Cardiac muscle cell (in vitro differentiated cells and primary cell): ENCODE data around the gene MLN. TPM values are rescaled to one million over a fixed set of nuclear protein-coding genes. Genes with fewer than 3 reads are reported as not detected.
A peak's percentile ranks its signal among the peaks of the same experiment; 100 is the strongest.

Source experiments
- DNase-seq, 2 donors: peaks; one replicate each; pipeline versions ENCODE4 v3.0.0 to v3.0.0-alpha.2; 2010 to 2017; ENCODE audit warnings: low read depth in 1 of 2, low spot score in 1 of 2
- H3K27ac ChIP-seq: fragments of 200-600 bp; sonication (generic); 2 replicates; pipeline ENCODE4 v1.5.1; 2016
- H3K27me3 ChIP-seq: fragments of 200-600 bp; sonication (generic); 2 replicates; pipeline ENCODE4 v1.6.0; 2016; ENCODE audit warnings: control low read depth
- H3K36me3 ChIP-seq: fragments of 200-600 bp; sonication (generic); 2 replicates; pipeline ENCODE4 v1.5.1; 2016; ENCODE audit warnings: control low read depth
- H3K4me1 ChIP-seq: fragments of 200-600 bp; sonication (generic); 2 replicates; pipeline ENCODE4 v1.8.1; 2017; ENCODE audit warnings: low read depth, mild to moderate bottlenecking, mixed run types
- H3K4me3 ChIP-seq: fragments of 200-600 bp; sonication (generic); 2 replicates; pipeline ENCODE4 v1.5.1; 2016; ENCODE audit warnings: mild to moderate bottlenecking
- H3K9me3 ChIP-seq: fragments of 200-600 bp; sonication (generic); 2 replicates; pipeline ENCODE4 v1.5.1; 2017; ENCODE audit warnings: low read depth, mild to moderate bottlenecking, control low read depth
- polyA plus RNA-seq: library from polyadenylated mRNA; unstranded; fragments of >200 nt; fragmentation: Nextera tagmentation; extraction: Ambion mirVana; gene quantifications from 2 replicates; pipeline ENCODE4 v1.2.1, GENCODE V29; 2016
- total RNA-seq: library from RNA; depleted of rRNA; stranded (reverse); fragments of >200 nt; gene quantifications from 2 replicates; pipeline ENCODE4 v1.2.3, GENCODE V29; 2016
- TF ChIP-seq, protein P1 (sequence below): IDR thresholded peaks from 2 replicates; pipeline ENCODE4 v1.5.1; 2012; ENCODE audit warnings: low read depth, mild to moderate bottlenecking, low read length

MLN gene, protein sequence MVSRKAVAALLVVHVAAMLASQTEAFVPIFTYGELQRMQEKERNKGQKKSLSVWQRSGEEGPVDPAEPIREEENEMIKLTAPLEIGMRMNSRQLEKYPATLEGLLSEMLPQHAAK
- total RNA-seq, result not detected in 2 replicates
- polyA plus RNA-seq, result 0.55 TPM in 1 of 2 replicates, not detected in the other

DNA sequence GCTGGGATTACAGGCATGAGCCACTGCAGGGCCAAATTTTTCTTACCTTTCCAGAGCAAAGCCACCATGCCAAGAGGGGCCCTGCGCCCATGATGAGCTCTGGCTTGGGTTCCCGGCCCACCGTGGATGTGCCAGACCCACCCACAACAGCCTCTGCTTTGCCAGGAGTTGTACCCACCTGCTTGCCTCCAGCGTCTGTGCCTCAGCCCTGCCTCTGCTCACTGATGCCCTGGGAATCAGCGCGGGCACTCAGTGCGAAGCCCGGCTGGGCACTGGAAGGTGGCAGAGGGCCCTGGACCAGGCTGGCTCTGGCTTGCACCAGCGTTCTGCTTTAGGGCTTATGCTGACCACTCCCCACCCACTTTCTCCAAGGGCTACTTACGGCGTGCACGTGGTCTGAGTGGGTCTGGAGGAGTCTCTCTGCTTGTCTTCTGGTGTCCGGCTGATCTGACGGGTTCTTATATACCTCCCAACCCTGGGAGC lies at the start of gene MLN:
Gene MLN, minus strand, starts transcription at position 433 of the 483 bp plus-strand sequence. CDS start 2,840 bp downstream, outside the sequence.
- H3K4me1 ChIP-seq, result no peaks in the 10 kb centered on the region
- no peaks in the 10 kb centered on the region for H3K36me3 ChIP-seq
- H3K27ac ChIP-seq, result no peak within 1 kb of the TSS
- no peak within 1 kb of the TSS for H3K4me3 ChIP-seq
- H3K9me3 ChIP-seq, result no peaks in the 10 kb centered on the region
- TF ChIP-seq, protein P1, sequence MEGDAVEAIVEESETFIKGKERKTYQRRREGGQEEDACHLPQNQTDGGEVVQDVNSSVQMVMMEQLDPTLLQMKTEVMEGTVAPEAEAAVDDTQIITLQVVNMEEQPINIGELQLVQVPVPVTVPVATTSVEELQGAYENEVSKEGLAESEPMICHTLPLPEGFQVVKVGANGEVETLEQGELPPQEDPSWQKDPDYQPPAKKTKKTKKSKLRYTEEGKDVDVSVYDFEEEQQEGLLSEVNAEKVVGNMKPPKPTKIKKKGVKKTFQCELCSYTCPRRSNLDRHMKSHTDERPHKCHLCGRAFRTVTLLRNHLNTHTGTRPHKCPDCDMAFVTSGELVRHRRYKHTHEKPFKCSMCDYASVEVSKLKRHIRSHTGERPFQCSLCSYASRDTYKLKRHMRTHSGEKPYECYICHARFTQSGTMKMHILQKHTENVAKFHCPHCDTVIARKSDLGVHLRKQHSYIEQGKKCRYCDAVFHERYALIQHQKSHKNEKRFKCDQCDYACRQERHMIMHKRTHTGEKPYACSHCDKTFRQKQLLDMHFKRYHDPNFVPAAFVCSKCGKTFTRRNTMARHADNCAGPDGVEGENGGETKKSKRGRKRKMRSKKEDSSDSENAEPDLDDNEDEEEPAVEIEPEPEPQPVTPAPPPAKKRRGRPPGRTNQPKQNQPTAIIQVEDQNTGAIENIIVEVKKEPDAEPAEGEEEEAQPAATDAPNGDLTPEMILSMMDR, result no peak
- DNase-seq, result no peak
- H3K27me3 ChIP-seq, result no peaks in the 10 kb centered on the region

DNA sequence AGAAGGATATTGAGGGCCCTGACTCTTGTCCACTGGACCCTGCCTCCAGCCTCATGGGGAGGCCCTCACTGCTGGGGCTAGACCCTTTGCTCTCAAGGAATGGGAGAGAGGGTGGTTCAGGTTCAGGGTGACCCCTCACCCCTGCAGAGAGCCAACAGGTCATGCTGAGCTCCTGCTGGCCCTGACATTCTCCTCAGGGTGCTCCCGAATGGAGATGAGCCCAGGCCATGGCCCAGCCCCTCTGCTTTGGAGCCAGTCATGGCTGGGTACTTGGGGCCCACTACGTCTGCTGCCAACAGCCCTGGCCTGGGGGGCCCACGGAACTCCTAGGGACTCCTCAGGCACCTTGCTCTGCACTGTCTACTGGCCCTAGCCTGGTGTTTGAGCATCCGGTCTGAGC lies 49.2 kb upstream of the MLN start:
- Histone ChIP-seq H3K4me3 (no peak overlapping the region), H3K27ac (no peak overlapping the region), H3K27me3 (no peaks in the 10 kb centered on the region), H3K4me1 (no peaks in the 10 kb centered on the region), H3K36me3 (no peaks in the 10 kb centered on the region), H3K9me3 (no peaks in the 10 kb centered on the region)
- TF ChIP-seq, protein P1, result no peak
- no peak for DNase-seq

DNA sequence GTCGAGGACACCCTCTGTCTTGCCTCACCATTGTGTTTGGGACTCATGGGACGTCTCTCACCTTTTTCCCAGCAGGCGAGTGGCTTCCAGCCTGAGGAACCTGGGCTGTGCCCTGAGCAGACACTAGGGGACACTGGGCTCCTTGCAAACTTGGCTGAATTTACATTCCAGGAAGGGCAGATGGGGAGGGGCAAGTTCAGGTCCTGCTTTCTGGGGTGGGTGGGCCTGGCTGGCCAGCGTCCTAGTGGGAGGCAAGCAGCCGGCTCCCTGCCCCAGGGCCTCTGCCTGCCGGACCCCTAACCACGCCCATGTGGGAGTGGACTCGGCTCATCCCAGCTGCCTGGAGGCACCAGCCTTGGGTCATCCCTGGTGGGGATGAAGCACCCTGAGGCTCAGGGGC lies 48.2 kb upstream of the MLN start:
- Histone ChIP-seq H3K9me3 (no peaks in the 10 kb centered on the region), H3K27ac (no peak overlapping the region), H3K27me3 (no peaks in the 10 kb centered on the region), H3K4me1 (no peaks in the 10 kb centered on the region), H3K4me3 (no peak overlapping the region), H3K36me3 (no peaks in the 10 kb centered on the region)
- peak; percentile 34 to 58 for DNase-seq
- TF ChIP-seq, protein P1, result peak; percentile 46

DNA sequence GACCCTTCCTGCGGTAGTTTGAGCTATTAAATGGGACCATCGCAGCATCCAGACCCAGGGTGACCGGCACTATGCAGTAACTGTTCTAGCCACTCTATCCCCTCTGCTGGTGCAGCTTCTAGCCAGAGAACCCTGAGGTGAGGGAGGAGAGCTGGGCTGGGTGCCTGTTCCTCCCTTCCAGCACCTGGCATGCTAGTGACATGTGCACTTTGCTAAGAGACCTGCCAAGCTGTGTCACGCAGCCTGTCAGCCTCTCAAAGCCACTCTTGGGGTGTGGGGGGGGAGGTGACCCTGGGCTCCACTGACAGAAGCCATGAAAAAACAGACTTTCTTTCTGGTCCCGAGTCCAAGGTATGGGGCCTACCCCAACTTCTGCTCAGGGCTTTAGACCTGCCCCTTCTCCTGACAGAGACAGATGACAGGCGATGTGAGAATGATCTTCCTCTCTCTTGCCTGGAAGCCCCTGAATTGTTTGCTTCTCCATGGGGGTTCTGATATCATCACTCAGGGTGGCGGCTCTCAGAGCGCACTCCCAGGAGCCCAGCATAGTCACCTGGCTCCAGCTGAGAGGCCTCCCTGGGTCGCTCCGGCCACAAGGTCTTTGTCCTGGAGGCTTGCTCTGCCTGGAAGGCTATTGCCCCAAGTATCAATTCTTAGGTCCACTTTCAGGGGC lies 47.2 kb upstream of the MLN start:
- Histone ChIP-seq H3K9me3 (no peaks in the 10 kb centered on the region), H3K4me3 (no peak overlapping the region), H3K36me3 (no peaks in the 10 kb centered on the region), H3K27ac (no peak overlapping the region), H3K27me3 (no peaks in the 10 kb centered on the region), H3K4me1 (no peaks in the 10 kb centered on the region)
- TF ChIP-seq, protein P1, result no peak
- DNase-seq, result no peak

DNA sequence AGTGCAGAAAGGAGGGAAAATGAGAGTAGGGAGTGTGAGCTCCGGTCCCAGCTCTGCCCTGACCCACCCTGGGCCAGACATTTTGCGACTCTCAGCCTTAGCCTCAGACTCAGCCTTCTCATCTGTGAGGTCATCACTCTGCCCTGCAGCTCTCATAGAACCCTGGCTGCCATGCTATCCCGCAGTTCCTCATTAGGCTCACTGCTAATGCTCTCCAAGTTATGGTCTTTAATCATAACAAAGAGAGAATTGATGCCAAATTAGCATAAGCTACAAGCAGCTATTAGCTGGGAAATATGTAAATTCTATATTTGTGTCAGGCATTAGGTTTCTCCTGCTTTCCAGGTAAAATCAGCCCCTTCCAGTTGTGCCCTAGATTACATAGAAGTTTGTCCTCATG lies 46.5 kb upstream of the MLN start:
- no peaks in the 10 kb centered on the region for H3K4me1 ChIP-seq
- no peak for DNase-seq
- H3K4me3 ChIP-seq, result no peak overlapping the region
- no peaks in the 10 kb centered on the region for H3K9me3 ChIP-seq
- H3K27ac ChIP-seq, result no peak overlapping the region
- TF ChIP-seq, protein P1, result no peak
- no peaks in the 10 kb centered on the region for H3K27me3 ChIP-seq
- H3K36me3 ChIP-seq, result no peaks in the 10 kb centered on the region
